HUES64 (cell line): ENCODE data around the gene LIN9.

Source experiments
- H3K27ac ChIP-seq: 2 replicates; pipeline ENCODE4 v1.7.0; 2013; ENCODE audit warnings: low read depth, low read length, inconsistent platforms
- H3K27me3 ChIP-seq: 2 replicates; pipeline ENCODE4 v1.6.1; 2013; ENCODE audit warnings: mild to moderate bottlenecking, low read length; ENCODE audit not compliant: insufficient read depth
- H3K36me3 ChIP-seq: 2 replicates; pipeline ENCODE4 v1.6.1; 2013; ENCODE audit warnings: mild to moderate bottlenecking, low read length; ENCODE audit not compliant: insufficient read depth
- H3K4me1 ChIP-seq: 2 replicates; pipeline ENCODE4 v1.6.1; 2013; ENCODE audit warnings: mild to moderate bottlenecking, low read length, moderate library complexity; ENCODE audit not compliant: insufficient read depth
- H3K4me3 ChIP-seq: 2 replicates; pipeline ENCODE4 v1.5.1; 2013; ENCODE audit warnings: mild to moderate bottlenecking, low read length, moderate library complexity
- H3K9ac ChIP-seq: 2 replicates; pipeline ENCODE4 v1.6.1; 2013; ENCODE audit warnings: mild to moderate bottlenecking, low read depth, low read length
- H3K9me3 ChIP-seq: 2 replicates; pipeline ENCODE4 v1.6.1; 2013; ENCODE audit warnings: low read depth, low read length; ENCODE audit not compliant: insufficient read depth
- WGBS: fragments of 150-250, 120-280 bp; methylation state at CpG from one replicate; pipeline ENCODE4 v1.1.7; 2013; ENCODE audit warnings: missing lambda C conversion rate; 5-methylcytosine and 5-hydroxymethylcytosine counted together

LIN9 gene

DNA sequence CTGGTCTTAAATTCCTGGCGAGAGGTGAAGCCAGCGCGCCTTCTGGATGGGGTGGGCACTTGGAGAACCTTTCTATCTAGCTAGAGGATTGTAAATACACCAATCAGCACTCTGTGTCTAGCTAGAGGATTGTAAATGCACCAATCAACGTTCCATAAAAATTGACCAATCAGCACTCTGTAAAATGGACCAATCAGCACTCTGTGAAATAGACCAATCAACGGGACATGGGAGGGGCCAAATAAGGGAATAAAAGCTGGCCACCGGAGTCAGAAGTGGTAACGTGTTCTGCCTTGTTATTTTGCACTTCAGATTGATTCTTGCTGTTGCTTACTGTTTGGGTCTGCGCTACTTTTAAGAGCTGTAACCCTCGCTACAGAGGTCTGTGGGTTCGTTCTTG lies 12.0 kb upstream of the LIN9 start:
- Histone ChIP-seq H3K4me1 (no peaks in the 10 kb centered on the region), H3K27ac (no peak overlapping the region), H3K9ac (no peak overlapping the region), H3K27me3 (no peaks in the 10 kb centered on the region), H3K4me3 (no peak overlapping the region), H3K9me3 (peaks cover 4% of the 10 kb centered on the region; the same call in 1 of the 2 replicates), H3K36me3 (no peaks in the 10 kb centered on the region)
- 92% methylated on average over 10 of the region's 10 CpGs for WGBS

DNA sequence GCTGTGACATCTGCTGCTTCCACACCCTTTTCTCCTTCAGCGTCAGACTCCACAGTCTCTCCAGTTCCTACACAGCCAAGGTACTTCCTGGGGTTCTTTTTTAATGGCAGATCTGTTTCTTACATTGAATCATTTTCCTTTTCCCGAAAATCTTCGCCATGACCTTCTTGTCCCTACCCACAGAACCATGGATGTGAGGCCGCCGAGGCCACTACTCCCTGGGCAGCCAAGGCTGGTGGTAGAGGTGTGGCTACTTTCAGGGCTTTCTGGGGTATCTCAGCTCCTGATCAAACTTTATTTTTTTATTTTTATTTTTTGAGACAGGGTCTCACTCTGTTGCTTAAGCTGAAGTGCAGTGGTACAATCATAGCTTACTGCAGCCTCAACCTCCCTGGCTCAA lies 9.5 kb upstream of the LIN9 start:
- H3K4me1 ChIP-seq = no peaks in the 10 kb centered on the region
- H3K36me3 ChIP-seq = no peaks in the 10 kb centered on the region
- no peak overlapping the region for H3K27ac ChIP-seq
- no peak overlapping the region for H3K9ac ChIP-seq
- no peak overlapping the region for H3K4me3 ChIP-seq
- peaks cover 4% of the 10 kb centered on the region; the same call in 1 of the 2 replicates for H3K9me3 ChIP-seq
- H3K27me3 ChIP-seq = no peaks in the 10 kb centered on the region
- WGBS = 88% methylated on average over 5 of the region's 5 CpGs

DNA sequence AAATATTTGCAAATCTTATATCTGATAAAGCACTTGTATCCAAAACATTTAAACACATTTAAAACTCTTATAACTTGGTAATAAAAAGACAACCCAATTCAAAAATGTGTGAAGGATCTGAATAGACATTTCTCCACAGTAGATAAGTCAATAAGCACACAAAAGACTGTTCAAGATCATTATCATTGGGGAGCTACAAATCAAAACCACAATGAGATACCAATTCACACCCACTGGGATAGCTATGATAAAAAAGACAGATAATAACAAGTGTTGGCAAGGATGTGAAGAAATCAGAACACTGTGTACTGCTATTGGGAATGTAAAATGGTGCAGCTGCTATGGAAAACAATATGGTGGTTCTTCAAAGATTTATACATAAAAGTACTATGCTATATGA lies 5.1 kb upstream of the LIN9 start:
- peaks cover 10% of the 10 kb centered on the region for H3K4me1 ChIP-seq

GRCh38 chr1:226312065-226312464 lies 3.1 kb upstream of the LIN9 start:
- peaks cover 17% of the 10 kb centered on the region for H3K4me1 ChIP-seq
- H3K27me3 ChIP-seq = peaks cover 18% of the 10 kb centered on the region
- no peaks in the 10 kb centered on the region for H3K9me3 ChIP-seq
- no CpG with 5 or more reads among the region's 2 CpGs for WGBS
- no peak overlapping the region for H3K9ac ChIP-seq
- H3K36me3 ChIP-seq = no peaks in the 10 kb centered on the region
- no peak overlapping the region for H3K27ac ChIP-seq
- H3K4me3 ChIP-seq = no peak overlapping the region

More for the DNA sequence above, 5.1 kb upstream of the LIN9 start:
- Histone ChIP-seq H3K4me3 (no peak overlapping the region), H3K27ac (no peak overlapping the region), H3K36me3 (no peaks in the 10 kb centered on the region), H3K27me3 (peaks cover 18% of the 10 kb centered on the region), H3K9ac (no peak overlapping the region), H3K9me3 (no peaks in the 10 kb centered on the region)

GRCh38 chr1:226311376-226311775 lies 2.4 kb upstream of the LIN9 start:
- H3K4me3 ChIP-seq = no peak overlapping the region
- H3K27me3 ChIP-seq = peaks cover 18% of the 10 kb centered on the region
- peaks cover 17% of the 10 kb centered on the region for H3K4me1 ChIP-seq
- H3K27ac ChIP-seq = no peak overlapping the region
- no peaks in the 10 kb centered on the region for H3K36me3 ChIP-seq
- no peak overlapping the region for H3K9ac ChIP-seq
- no peaks in the 10 kb centered on the region for H3K9me3 ChIP-seq
- 96% methylated on average over 7 of the region's 7 CpGs for WGBS

- peaks cover 18% of the 10 kb centered on the region for H3K4me1 ChIP-seq
- H3K27ac ChIP-seq = no peak overlapping the region
- no peak overlapping the region for H3K4me3 ChIP-seq
- no peaks in the 10 kb centered on the region for H3K9me3 ChIP-seq
- H3K36me3 ChIP-seq = no peaks in the 10 kb centered on the region
- 77% methylated on average over 1 of the region's 2 CpGs for WGBS
- H3K9ac ChIP-seq = no peak overlapping the region
- H3K27me3 ChIP-seq = peaks cover 18% of the 10 kb centered on the region
Observed at GRCh38 chr1:226310637-226311195, 1.8 kb upstream of the LIN9 start.

DNA sequence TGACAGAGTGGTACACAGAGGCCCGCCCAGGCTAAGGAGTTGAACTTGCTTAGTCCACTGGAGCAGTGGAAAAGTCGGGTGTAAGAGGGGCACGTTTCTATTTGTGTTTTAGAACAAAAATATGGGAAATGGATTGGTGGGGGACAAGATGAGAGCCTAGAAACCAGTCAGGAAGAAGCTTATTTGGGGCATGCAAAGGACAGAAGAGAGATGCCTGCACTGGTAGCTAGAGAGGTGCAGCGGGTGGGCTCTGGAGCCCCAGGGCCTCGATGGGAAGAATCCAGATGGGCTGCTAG lies 1.2 kb upstream of the LIN9 start:
- peak overlapping the region; percentile 97; the same call in 1 of the 2 replicates for H3K4me3 ChIP-seq
- 82% methylated on average over 5 of the region's 5 CpGs for WGBS
- H3K36me3 ChIP-seq = no peaks in the 10 kb centered on the region
- no peak overlapping the region for H3K27ac ChIP-seq
- no peak overlapping the region for H3K9ac ChIP-seq
- H3K27me3 ChIP-seq = peaks cover 18% of the 10 kb centered on the region
- H3K4me1 ChIP-seq = peaks cover 23% of the 10 kb centered on the region
- no peaks in the 10 kb centered on the region for H3K9me3 ChIP-seq

DNA sequence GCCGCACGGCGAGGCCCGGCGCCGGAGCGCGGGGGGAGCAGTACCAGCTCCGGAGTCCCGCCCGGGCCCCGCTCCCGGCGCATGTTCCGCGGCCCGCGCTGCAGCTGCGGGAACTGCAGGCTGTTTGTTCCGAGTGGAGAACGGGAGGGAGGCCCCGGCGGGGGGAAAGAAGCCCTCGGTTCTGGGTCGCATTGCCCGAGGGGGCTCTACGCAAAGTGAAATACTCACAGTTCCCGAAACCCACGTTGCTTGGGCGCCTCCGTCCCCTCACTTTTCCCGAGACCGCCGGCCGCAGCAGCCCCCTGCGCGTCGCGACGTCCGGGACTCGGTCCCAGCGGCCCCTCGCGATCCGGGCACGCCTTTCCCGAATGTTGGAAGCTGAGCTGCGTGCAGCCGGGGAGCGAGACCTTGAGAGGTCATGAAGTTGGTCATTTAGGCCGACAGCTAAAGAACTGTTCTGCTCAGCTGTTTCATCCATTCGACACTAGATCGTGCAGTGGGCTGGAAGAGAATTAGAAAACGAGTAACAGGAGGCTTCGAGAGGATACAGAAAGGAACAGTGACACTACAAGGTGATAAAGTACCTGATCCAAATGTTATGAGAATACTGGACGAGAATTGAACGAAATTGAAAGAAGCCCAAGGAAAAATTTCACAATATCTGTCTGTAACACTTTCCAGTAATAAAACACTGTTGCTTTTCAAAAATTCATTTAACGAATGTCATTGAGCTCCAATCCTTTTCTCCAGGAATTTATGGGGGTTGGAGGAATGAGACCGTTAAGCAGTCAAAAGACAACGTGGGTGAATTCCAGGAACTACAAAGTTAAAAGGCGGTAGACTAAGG lies 657 bp upstream of the LIN9 start:
- H3K36me3 ChIP-seq = no peaks in the 10 kb centered on the region
- H3K27ac ChIP-seq = peak overlapping the region; percentile 83
- H3K4me3 ChIP-seq = peak overlapping the region; percentile 97
- no peaks in the 10 kb centered on the region for H3K9me3 ChIP-seq
- WGBS = 7% methylated on average over 62 of the region's 62 CpGs
- peaks cover 18% of the 10 kb centered on the region for H3K27me3 ChIP-seq
- peak overlapping the region; percentile 98 for H3K9ac ChIP-seq
- peaks cover 27% of the 10 kb centered on the region for H3K4me1 ChIP-seq

DNA sequence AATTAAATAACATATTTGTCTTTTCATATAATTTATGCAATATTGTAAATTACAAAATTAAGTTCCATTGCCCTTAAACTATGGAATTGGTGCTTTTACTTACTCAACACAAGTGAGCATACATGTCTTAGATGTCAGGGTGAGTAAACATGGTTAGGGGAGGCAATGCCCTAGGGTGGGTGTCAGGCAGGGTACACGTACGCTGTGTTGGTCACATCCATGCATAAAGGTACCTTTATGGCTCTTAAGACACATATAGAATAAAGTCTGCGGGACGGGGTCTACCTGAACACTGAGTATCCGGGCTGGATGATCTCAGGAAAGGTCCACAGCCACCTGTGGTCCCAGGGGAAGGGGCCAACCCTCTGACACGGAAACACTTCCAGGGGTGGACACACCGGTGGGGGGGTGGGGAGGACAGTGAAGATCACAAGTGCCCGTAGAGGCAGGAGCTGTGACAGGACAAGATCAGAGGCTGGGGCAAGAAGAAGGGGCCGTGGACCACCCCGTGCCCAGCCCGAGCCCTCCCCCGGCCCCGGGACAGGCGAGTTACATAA lies 720 bp downstream of the LIN9 start:
- Histone ChIP-seq H3K9ac (peak overlapping the region; percentile 98), H3K4me3 (peak overlapping the region; percentile 97), H3K27me3 (peaks cover 18% of the 10 kb centered on the region), H3K9me3 (no peaks in the 10 kb centered on the region), H3K36me3 (no peaks in the 10 kb centered on the region), H3K4me1 (peaks cover 32% of the 10 kb centered on the region), H3K27ac (peak overlapping the region; percentile 95)
- WGBS = 6% methylated on average over 14 of the region's 14 CpGs

DNA sequence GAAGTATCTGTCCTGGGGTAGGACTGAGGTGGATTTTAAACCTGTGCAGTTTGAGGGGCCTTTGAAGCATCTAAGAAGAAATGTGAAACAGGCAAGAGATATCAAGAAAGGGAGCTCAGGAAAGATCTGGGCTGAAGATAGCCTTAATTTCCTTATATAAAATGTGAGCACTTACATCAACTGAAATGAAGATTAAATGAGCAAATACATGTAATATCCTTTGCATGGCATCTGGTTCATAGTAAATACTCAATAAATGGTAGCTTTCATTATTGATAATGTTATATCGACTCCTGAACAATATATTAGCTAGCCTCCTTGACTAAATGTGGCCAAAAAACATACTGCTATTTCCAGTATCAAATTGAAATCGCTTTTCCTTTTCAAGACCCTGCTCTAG lies 2.5 kb downstream of the LIN9 start:
- Histone ChIP-seq H3K27ac (no peak overlapping the region), H3K27me3 (peaks cover 18% of the 10 kb centered on the region), H3K4me3 (no peak overlapping the region), H3K4me1 (peaks cover 35% of the 10 kb centered on the region), H3K9me3 (no peaks in the 10 kb centered on the region), H3K36me3 (0 out of 2 replicates have a peak, but pooled peaks cover under 1% of the 10 kb centered on the region), H3K9ac (no peak overlapping the region)
- 100% methylated on average over 2 of the region's 2 CpGs for WGBS

GRCh38 chr1:226305184-226305583 lies 3.8 kb downstream of the LIN9 start:
- Histone ChIP-seq H3K9me3 (no peaks in the 10 kb centered on the region), H3K36me3 (peaks cover 13% of the 10 kb centered on the region), H3K9ac (no peak overlapping the region), H3K27ac (no peak overlapping the region), H3K4me1 (peaks cover 31% of the 10 kb centered on the region), H3K4me3 (no peak overlapping the region), H3K27me3 (peaks cover 6% of the 10 kb centered on the region)
- 85% methylated on average over 4 of the region's 5 CpGs for WGBS
